HCT116 (cell line): ENCODE results near the gene TRPM1. TPM values are rescaled to one million over a fixed set of nuclear protein-coding genes. Genes with fewer than 3 reads are reported as not detected.

Source experiments
- ATAC-seq: fragments of 200-7000 bp; cut with Tn5 transposase; 2 replicates; pipeline ENCODE4 v1.9.1; 2020; ENCODE audit warnings: mild to moderate bottlenecking, moderate library complexity
- BruUV-seq: library from RNA; stranded (reverse); fragments of 400-500 nt; replicated peaks from 2 replicates; lab custom pipeline; 2021; lab: Mats Ljungman, UMichigan
- CTCF ChIA-PET: fragments of 300-600 bp; sonication (Branson Sonifier 250); formaldehyde crosslinking; loops from one replicate; lab custom pipeline; 2021; ENCODE audit warnings: antibody characterized with exemption; lab: Charles Lee
- POLR2A ChIA-PET: fragments of 300-600, 350-600 bp; sonication (Branson Sonifier 250); formaldehyde crosslinking; loops from one replicate; lab custom pipeline; 2021; ENCODE audit warnings: antibody characterized with exemption; lab: Charles Lee
- RAD21 ChIA-PET, 2 experiments: fragments of 300-600 bp; sonication (Branson Sonifier 250); formaldehyde crosslinking; loops; one replicate each; lab custom pipeline; 2023; ENCODE audit warnings: low total read pairs in 2 of 2; ENCODE audit not compliant: uncharacterized antibody in 2 of 2, unreplicated experiment in 2 of 2, low non-redundant PET in 1 of 2; lab: Charles Lee
- DNase-seq: peaks from one replicate; pipeline ENCODE4 v3.0.0-alpha.2; 2010; ENCODE audit warnings: low read depth, low spot score
- H2AFZ ChIP-seq: fragments of 200-600 bp; shearing (Covaris generic), sonication (generic); 2 replicates; pipeline ENCODE4 v1.6.1; 2017; ENCODE audit warnings: low read depth, mixed run types, mixed read lengths, antibody characterized with exemption, low read length; ENCODE audit not compliant: poor library complexity, severe bottlenecking
- H3K27ac ChIP-seq: 2 replicates; pipeline ENCODE4 v1.5.1; 2012; ENCODE audit warnings: low read depth, low read length
- H3K27me3 ChIP-seq: fragments of 200-600 bp; sonication (generic); 2 replicates; pipeline ENCODE4 v1.6.1; 2016; ENCODE audit warnings: mixed run types, low read length, mixed read lengths; ENCODE audit not compliant: insufficient read depth
- H3K36me3 ChIP-seq, 2 experiments: fragments of 200-500 bp in 1 of 2; fragments of 200-600 bp in 1 of 2; sonication (Bioruptor generic) in 1 of 2; sonication (generic) in 1 of 2; 2 replicates each; pipeline versions ENCODE4 v1.5.1 to v1.6.1; 2014 to 2016; ENCODE audit warnings: low read length in 2 of 2, inconsistent platforms in 1 of 2, mixed read lengths in 1 of 2, mixed run types in 1 of 2; ENCODE audit not compliant: insufficient read depth in 2 of 2, control insufficient read depth in 1 of 2
- H3K4me1 ChIP-seq, 2 experiments: fragments of 200-600 bp in 1 of 2; sonication (generic) in 1 of 2; 2 replicates each; pipeline versions ENCODE4 v1.5.1 to v1.6.1; 2012 to 2017; ENCODE audit warnings: low read length in 2 of 2, inconsistent platforms in 1 of 2, mild to moderate bottlenecking in 1 of 2, mixed read lengths in 1 of 2, mixed run types in 1 of 2, moderate library complexity in 1 of 2; ENCODE audit not compliant: insufficient read depth in 2 of 2, control insufficient read depth in 1 of 2
- H3K4me2 ChIP-seq: fragments of 200-600 bp; sonication (generic); 2 replicates; pipeline ENCODE4 v1.6.1; 2017; ENCODE audit warnings: mixed run types, low read length, mixed read lengths
- H3K4me3 ChIP-seq, 2 experiments: fragments of 200-600 bp in 1 of 2; sonication (generic) in 1 of 2; replicated peaks in 1 of 2; 2 replicates each; pipeline ENCODE4 v1.5.1; 2011 to 2016; ENCODE audit warnings: low read length in 2 of 2, control low read depth in 1 of 2, low read depth in 1 of 2, mild to moderate bottlenecking in 1 of 2, mixed read lengths in 1 of 2, mixed run types in 1 of 2
- H3K79me2 ChIP-seq: fragments of 200-600 bp; sonication (generic); 2 replicates; pipeline ENCODE4 v1.6.1; 2017; ENCODE audit warnings: mild to moderate bottlenecking, mixed run types, low read length, moderate library complexity, mixed read lengths; ENCODE audit not compliant: insufficient read depth
- H3K9ac ChIP-seq: fragments of 200-600 bp; sonication (generic); 2 replicates; pipeline ENCODE4 v1.6.1; 2016; ENCODE audit warnings: low read length, mixed read lengths
- H3K9me2 ChIP-seq: fragments of 200-600 bp; sonication (generic), shearing (Covaris generic); 2 replicates; pipeline ENCODE4 v1.6.1; 2017; ENCODE audit warnings: mixed run types, mild to moderate bottlenecking, moderate library complexity; ENCODE audit not compliant: insufficient read depth
- H3K9me3 ChIP-seq, 2 experiments: fragments of 200-500 bp in 1 of 2; fragments of 200-600 bp in 1 of 2; sonication (Bioruptor generic) in 1 of 2; sonication (generic) in 1 of 2; 2 replicates each; pipeline ENCODE4 v1.6.1; 2014 to 2017; ENCODE audit warnings: low read length in 2 of 2, mixed read lengths in 2 of 2, inconsistent platforms in 1 of 2, low read depth in 1 of 2, mild to moderate bottlenecking in 1 of 2, mixed run types in 1 of 2, moderate library complexity in 1 of 2; ENCODE audit not compliant: control insufficient read depth in 1 of 2, insufficient read depth in 1 of 2
- H4K20me1 ChIP-seq: fragments of 200-600 bp; sonication (generic), shearing (Covaris generic); 2 replicates; pipeline ENCODE4 v1.6.1; 2017; ENCODE audit warnings: mixed run types, mild to moderate bottlenecking, moderate library complexity; ENCODE audit not compliant: insufficient read depth
- CBX3 ChIP-seq: IDR thresholded peaks from 2 replicates; pipeline ENCODE4 v1.6.1; 2012; ENCODE audit warnings: low read depth
- CEBPB ChIP-seq: IDR thresholded peaks from 2 replicates; pipeline ENCODE4 v1.6.1; 2012; ENCODE audit warnings: low read depth
- CTCF ChIP-seq, 3 experiments: fragments of 200-600 bp in 1 of 3; sonication (generic) in 1 of 3; IDR thresholded peaks in 2 of 3; conservative IDR thresholded peaks in 1 of 3; 2 replicates each; pipeline ENCODE4 v1.5.1; 2012 to 2017; ENCODE audit warnings: low read depth in 2 of 3, low read length in 2 of 3, antibody characterized with exemption in 1 of 3, borderline replicate concordance in 1 of 3, control low read depth in 1 of 3, mild to moderate bottlenecking in 1 of 3, mixed read lengths in 1 of 3, mixed run types in 1 of 3, moderate library complexity in 1 of 3; ENCODE audit not compliant: insufficient read depth in 1 of 3
- EZH2phosphoT487 ChIP-seq: fragments of 200-600 bp; IDR thresholded peaks from 2 replicates; pipeline ENCODE4 v1.6.1; 2018; ENCODE audit warnings: antibody characterized with exemption, borderline replicate concordance
- JUND ChIP-seq: IDR thresholded peaks from 2 replicates; pipeline ENCODE4 v1.6.1; 2012
- MAX ChIP-seq: IDR thresholded peaks from 2 replicates; pipeline ENCODE4 v1.6.1; 2012
- REST ChIP-seq: IDR thresholded peaks from 2 replicates; pipeline ENCODE4 v1.6.1; 2012; ENCODE audit warnings: low read depth
- SRF ChIP-seq: IDR thresholded peaks from 2 replicates; pipeline ENCODE4 v1.6.1; 2012; ENCODE audit warnings: low read depth
- TCF7L2 ChIP-seq: IDR thresholded peaks from 2 replicates; pipeline ENCODE4 v1.7.0; 2011; ENCODE audit warnings: borderline replicate concordance, inconsistent platforms; ENCODE audit not compliant: insufficient read depth, insufficient read length; ENCODE audit errors: extremely low read depth
- ZBTB33 ChIP-seq: IDR thresholded peaks from 2 replicates; pipeline ENCODE4 v1.6.1; 2011; ENCODE audit warnings: mild to moderate bottlenecking, low read length, moderate library complexity; ENCODE audit not compliant: insufficient replicate concordance; ENCODE audit errors: extremely low read depth
- intact Hi-C: fragments of 100-400 bp; cut with micrococcal nuclease; formaldehyde crosslinking; loops from 2 replicates; pipeline ENCODE4 v1.10.0; 2022
- total RNA-seq: library from RNA; stranded (reverse); gene quantifications from one replicate; pipeline ENCODE4 v1.2.1, GENCODE V29; 2021; ENCODE audit not compliant: unreplicated experiment

TRPM1 gene
- total RNA-seq, 1 experiment from 2014 or later = not detected

GRCh38 chr15:31049682-31050615 lies 51.6 kb downstream of the TRPM1 start:
- Histone ChIP-seq H3K36me3 (no peaks in the 10 kb centered on the region), H3K79me2 (no peaks in the 10 kb centered on the region), H3K9me2 (peaks cover 3% of the 10 kb centered on the region; the same call in 1 of the 2 replicates), H3K4me2 (no peak overlapping the region), H3K9me3 (no peaks in the 10 kb centered on the region), H2AFZ (no peak overlapping the region), H3K4me3 (no peak overlapping the region), H3K27me3 (no peaks in the 10 kb centered on the region), H3K27ac (no peak overlapping the region), H3K9ac (no peak overlapping the region), H3K4me1 (no peaks in the 10 kb centered on the region), H4K20me1 (no peaks in the 10 kb centered on the region)
- CTCF ChIA-PET = no interaction called here
- no peak for TF ChIP-seq CBX3
- TF ChIP-seq JUND = no peak
- no peak for TF ChIP-seq REST
- no peak for TF ChIP-seq ZBTB33
- no peak for TF ChIP-seq MAX
- TF ChIP-seq SRF = no peak
- TF ChIP-seq TCF7L2 = no peak
- TF ChIP-seq CEBPB = no peak
- TF ChIP-seq CTCF (IDR thresholded peaks at IDR 0.05 in 2 of 3, conservative IDR thresholded peaks at IDR 0.05 in 1 of 3; ENCODE audit: borderline replicate concordance in 1 of 3, insufficient read depth in 1 of 3, low read depth in 2 of 3, low read length in 2 of 3) = no peak
- no peak for TF ChIP-seq EZH2phosphoT487
- no TSS peak for BruUV-seq
- no peak for ATAC-seq
- POLR2A ChIA-PET = no interaction called here
- RAD21 ChIA-PET = no interaction called here
- no peak for DNase-seq
- intact Hi-C loops = no loop called here
